OCI-LY1 (cell line): ENCODE results near the gene ASPG.

ENCODE experiments used
- EZH2 ChIP-seq: fragments of 200-600 bp; sonication (generic), shearing (Covaris generic); IDR thresholded peaks from 2 replicates; pipeline ENCODE4 v1.8.0; 2017; ENCODE audit warnings: borderline replicate concordance, mixed run types, mild to moderate bottlenecking, antibody characterized with exemption, low read length, moderate library complexity, mixed read lengths
- TF ChIP-seq, protein P1 (sequence below): fragments of 200-600 bp; sonication (generic), shearing (Covaris generic); IDR thresholded peaks from 2 replicates; pipeline ENCODE4 v1.5.1; 2017; ENCODE audit warnings: mild to moderate bottlenecking, antibody characterized with exemption, low read length, moderate library complexity, mixed read lengths

DNA sequence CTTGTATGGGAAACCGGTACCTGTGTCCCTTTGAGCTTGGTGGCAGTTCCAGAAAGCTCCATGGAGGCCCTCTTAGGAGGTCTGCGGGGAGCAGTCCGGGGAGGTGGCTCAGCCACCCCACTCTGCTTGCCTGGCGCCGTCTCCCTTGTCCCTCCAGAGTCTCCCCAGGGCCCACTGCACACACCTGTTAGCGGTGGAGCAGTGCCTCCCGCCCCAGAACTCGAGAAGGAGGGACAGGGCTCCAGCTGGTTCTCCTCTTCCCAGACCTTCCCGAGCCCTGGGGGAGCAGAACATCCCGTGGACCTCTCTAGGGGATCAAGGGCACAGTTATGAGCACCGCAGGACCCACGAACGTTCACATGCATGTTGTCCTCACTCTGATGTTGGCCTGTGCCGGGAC is 10.8 kb downstream of the ASPG start:
- TF ChIP-seq, protein P1, sequence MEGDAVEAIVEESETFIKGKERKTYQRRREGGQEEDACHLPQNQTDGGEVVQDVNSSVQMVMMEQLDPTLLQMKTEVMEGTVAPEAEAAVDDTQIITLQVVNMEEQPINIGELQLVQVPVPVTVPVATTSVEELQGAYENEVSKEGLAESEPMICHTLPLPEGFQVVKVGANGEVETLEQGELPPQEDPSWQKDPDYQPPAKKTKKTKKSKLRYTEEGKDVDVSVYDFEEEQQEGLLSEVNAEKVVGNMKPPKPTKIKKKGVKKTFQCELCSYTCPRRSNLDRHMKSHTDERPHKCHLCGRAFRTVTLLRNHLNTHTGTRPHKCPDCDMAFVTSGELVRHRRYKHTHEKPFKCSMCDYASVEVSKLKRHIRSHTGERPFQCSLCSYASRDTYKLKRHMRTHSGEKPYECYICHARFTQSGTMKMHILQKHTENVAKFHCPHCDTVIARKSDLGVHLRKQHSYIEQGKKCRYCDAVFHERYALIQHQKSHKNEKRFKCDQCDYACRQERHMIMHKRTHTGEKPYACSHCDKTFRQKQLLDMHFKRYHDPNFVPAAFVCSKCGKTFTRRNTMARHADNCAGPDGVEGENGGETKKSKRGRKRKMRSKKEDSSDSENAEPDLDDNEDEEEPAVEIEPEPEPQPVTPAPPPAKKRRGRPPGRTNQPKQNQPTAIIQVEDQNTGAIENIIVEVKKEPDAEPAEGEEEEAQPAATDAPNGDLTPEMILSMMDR: no peak
- TF ChIP-seq EZH2: no peak
